ENCODE data around the gene PKP4.

DNA sequence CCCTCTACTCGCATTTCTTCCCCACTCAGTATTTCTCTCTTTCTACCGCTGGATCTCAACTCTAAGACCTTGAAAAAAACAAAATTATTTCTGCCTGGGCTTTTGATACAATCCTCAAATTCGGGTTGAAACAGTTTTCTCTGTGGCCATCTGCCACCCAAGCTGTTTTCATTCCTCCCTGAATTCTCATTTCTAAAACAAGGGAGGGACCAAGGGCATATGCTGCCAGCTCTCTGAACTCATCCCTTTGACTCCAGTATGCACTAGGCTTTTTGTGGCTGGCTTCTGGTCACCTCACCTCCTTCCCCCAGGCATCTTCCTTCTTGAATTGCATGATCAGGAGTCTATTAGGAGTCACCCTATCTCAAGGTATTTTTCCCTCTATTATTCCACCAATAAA, 49.7 kb upstream of the PKP4 start:
- TF ChIP-seq, protein P1, sequence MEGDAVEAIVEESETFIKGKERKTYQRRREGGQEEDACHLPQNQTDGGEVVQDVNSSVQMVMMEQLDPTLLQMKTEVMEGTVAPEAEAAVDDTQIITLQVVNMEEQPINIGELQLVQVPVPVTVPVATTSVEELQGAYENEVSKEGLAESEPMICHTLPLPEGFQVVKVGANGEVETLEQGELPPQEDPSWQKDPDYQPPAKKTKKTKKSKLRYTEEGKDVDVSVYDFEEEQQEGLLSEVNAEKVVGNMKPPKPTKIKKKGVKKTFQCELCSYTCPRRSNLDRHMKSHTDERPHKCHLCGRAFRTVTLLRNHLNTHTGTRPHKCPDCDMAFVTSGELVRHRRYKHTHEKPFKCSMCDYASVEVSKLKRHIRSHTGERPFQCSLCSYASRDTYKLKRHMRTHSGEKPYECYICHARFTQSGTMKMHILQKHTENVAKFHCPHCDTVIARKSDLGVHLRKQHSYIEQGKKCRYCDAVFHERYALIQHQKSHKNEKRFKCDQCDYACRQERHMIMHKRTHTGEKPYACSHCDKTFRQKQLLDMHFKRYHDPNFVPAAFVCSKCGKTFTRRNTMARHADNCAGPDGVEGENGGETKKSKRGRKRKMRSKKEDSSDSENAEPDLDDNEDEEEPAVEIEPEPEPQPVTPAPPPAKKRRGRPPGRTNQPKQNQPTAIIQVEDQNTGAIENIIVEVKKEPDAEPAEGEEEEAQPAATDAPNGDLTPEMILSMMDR (conservative IDR thresholded peaks at IDR 0.05), result no peak
- TF ChIP-seq ZFX (IDR thresholded peaks at IDR 0.05), result no peak
